PFSK-1 (cell line): ENCODE data around the gene FH.

Experiments used
- POLR2AphosphoS5 ChIP-seq: IDR thresholded peaks from 2 replicates; pipeline ENCODE4 v1.6.1; 2012; ENCODE audit warnings: low read depth, mild to moderate bottlenecking, control low read depth, low read length, moderate library complexity
- SIN3A ChIP-seq: IDR thresholded peaks from 2 replicates; pipeline ENCODE4 v1.6.1; 2012; ENCODE audit warnings: mild to moderate bottlenecking, low read length, moderate library complexity, borderline replicate concordance; ENCODE audit not compliant: insufficient read depth
- TAF1 ChIP-seq: IDR thresholded peaks from 2 replicates; pipeline ENCODE4 v1.6.1; 2012; ENCODE audit warnings: low read length, control low read depth, borderline replicate concordance; ENCODE audit not compliant: insufficient read depth

GRCh38 chr1:241536304-241536703 is 16.7 kb upstream of the FH start:
- TF ChIP-seq SIN3A: no peak
- TF ChIP-seq TAF1: no peak
- TF ChIP-seq POLR2AphosphoS5: no peak
